GM19328 (cell line): ENCODE results near the gene RAB34.

ENCODE experiments used
- ATAC-seq: cut with Tn5 transposase; IDR thresholded peaks from one replicate; pipeline ENCODE4 v1.9.1; 2021; ENCODE audit warnings: mild to moderate bottlenecking, moderate library complexity; ENCODE audit not compliant: unreplicated experiment

The RAB34 gene

DNA sequence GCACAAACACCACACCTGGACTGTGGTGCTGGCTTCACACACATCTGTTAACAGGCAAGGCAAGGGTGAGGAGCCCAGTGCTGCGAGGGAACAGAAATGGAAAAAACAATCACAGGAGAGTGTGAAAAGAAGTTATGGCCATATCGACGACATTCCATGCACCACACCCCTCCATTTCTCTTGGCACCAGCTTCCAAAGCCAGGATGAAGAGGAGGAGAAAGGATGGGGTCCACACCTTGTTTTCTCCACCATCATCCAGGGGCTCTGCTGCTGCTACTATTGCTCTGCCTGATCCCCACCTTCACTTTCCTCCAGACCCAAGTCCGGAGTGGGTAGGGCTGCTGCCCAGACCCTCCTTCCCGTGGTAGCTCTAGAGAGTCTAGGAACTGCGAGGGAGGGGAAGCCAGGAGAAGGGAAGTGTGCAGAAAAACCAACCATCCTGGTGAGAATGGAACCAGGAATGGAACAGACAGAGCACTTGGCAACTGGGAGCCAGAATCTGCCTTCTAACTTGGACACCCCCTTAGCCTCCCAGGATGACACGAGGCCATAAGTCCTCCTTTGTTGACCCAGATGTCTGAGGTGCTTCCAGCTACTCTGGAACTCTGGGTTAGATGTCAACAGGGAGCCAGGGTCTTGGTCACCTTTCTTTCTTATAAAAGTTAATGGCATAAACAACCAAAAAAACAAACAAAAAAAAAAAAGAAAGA is 4.8 kb downstream of the RAB34 start:
- ATAC-seq, result no peak

DNA sequence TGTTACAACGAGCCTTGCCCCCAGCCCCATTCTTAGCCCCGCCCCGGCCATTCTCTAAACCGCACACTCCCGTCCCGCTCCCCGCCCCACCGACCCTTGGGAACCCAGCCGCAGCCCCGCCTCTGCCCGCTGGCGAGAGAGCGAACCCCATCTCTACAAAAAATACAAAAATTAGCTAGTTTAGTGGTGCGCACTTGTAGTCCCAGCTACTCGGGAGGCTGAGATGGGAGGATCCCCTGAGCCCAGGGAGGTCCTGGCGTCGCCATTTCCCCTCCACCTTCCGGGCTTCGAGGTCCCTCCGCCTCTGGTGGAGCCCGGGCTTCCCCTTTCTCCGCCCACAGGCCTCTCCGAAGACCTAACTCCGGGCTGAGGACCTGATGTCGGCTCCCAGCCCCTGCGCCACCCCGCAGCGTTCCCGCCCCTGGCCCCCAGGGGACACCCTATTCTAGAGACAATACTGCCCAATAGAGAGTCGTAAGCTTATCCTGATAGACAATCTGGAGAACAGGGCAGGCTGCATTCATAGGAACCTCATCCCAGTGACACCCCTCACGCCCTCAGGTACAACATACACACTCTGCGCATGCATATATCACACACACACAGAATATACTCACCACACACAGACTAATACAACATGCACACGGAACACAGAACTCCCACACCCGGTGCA is 5.5 kb downstream of the RAB34 start:
- no peak for ATAC-seq

- ATAC-seq, result peak; percentile 29
These were observed 6.0 kb downstream of the RAB34 start, which contains the start of gene PROCA1 for GRCh38 chr17:28711723-28712031. Gene PROCA1, minus strand, starts transcription at chr17:28711888. Its CDS starts 228 bp downstream, at chr17:28711660.

DNA sequence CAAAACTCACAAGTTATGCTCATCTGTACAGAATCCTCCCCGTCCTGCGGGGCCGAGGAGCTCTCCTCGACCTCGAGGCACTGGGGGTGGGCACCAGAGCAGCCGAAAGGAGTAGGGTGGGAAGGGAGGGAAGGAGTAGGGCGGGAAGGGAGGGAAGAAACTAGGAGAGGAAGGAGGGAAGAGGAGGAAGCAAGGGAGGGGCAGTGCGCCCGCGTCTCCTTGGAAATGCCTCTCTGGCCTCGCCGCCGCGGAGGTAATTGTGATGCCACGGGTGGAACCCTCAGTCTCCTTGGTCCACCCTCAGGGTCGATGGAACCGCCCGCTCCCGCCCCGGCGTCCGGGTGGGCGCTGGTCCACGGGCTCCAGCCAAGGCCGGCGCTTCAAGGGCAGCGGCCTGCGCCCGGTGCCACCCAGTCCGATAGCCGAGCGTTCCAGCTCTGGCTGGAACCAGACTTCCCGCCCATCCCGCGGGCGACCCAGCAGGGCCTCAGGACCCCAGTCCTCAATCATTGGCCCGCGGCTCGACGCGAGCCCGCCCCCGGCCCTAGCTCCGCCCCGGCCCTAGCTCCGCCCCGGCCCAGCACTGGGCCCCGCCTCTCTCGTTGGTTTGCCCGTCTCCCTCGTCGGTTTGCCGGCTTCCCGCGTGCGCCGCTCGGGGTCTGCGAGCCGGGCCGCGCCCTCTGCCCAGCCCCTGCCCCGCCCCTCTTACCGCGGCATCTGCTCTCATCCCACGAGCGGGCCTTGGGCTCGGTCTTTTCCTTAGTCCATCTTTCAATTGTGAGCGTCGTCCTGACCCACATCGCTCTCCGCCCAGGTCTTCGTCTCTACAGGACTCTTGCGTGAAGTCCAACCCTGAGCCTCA is 6.6 kb downstream of the RAB34 start:
- peak; percentile 46 for ATAC-seq

DNA sequence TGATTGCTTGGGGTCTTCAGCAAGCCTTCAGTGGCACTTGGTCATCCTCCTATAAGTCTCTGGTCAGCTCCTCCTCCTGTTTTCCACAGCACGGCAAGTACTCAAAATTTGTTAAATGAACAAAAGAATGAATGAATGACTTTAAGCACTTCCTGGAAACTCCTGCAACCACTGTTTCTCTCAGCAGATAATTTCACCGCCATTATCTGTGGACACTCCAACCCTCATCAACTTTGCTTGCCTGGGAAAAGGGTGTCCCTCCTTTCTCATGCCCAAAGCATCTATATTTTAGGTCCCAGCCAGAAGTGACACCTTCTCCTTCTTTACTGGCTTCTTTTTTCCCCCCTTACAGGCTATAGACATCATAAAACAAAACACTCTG is 10.3 kb downstream of the RAB34 start:
- no peak for ATAC-seq

GRCh38 chr17:28706471-28707338 is 11.0 kb downstream of the RAB34 start:
- no peak for ATAC-seq

- ATAC-seq, result no peak
These were observed 11.8 kb downstream of the RAB34 start for GRCh38 chr17:28705728-28706334.

- no peak for ATAC-seq
These were observed 12.5 kb downstream of the RAB34 start for GRCh38 chr17:28705074-28705659.

GRCh38 chr17:28704219-28704858 is 13.3 kb downstream of the RAB34 start:
- no peak for ATAC-seq

GRCh38 chr17:28703552-28704218 is 14.0 kb downstream of the RAB34 start:
- ATAC-seq, result no peak

DNA sequence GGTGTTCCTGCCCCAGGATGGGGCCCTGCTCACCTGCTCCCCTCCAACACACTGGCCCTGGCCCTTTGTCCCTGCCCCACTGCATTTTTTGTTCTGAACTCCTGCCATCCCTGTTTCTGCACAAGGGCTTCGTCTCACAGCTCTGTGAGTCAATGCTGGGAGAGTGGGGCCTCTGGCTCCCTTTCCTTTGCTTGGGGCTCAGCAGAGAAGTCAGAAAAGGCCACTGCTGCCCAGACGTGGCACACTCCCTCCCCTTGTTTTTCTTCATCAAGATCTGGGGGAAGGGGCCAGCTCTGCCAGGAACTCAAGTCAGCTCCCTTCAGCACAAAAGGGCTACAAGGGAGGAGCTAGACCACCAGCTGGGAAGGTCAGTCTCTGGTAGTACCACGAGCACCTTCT is 14.9 kb downstream of the RAB34 start:
- ATAC-seq, result no peak

DNA sequence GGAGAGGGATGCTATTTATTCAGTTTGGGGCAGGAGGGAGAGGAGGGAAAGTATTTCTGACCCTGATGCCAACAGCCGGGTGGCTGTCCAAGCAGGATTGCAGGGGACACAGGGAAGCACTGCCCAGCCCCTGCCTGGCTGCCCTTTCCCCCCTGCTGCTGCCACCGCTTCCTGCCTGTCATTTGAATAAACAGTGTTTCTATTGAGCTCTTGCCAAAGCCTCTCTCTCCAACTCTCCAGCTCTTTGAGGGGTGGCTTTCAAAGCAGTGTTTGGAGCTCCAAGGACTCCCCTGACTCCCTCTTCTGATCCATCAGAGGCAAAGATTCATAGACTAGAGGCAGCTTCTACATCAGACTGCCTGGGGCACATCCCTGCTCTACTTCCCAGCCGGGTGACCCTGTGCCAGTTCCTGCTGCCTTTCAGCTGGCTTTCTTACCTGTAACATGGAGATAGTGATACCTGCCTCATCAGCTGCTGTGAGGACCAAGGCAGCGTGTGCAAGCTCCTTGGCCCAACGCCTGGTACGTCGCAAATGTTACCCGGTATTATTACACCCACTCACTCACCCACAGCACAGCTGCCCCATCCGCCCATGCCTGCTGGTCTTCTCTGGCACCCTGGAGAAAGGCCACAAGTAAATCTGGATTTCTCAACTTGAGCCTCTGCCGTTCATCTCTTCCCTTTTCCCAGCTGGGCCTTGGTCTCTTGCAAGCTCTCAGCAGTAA is 15.5 kb downstream of the RAB34 start:
- no peak for ATAC-seq

DNA sequence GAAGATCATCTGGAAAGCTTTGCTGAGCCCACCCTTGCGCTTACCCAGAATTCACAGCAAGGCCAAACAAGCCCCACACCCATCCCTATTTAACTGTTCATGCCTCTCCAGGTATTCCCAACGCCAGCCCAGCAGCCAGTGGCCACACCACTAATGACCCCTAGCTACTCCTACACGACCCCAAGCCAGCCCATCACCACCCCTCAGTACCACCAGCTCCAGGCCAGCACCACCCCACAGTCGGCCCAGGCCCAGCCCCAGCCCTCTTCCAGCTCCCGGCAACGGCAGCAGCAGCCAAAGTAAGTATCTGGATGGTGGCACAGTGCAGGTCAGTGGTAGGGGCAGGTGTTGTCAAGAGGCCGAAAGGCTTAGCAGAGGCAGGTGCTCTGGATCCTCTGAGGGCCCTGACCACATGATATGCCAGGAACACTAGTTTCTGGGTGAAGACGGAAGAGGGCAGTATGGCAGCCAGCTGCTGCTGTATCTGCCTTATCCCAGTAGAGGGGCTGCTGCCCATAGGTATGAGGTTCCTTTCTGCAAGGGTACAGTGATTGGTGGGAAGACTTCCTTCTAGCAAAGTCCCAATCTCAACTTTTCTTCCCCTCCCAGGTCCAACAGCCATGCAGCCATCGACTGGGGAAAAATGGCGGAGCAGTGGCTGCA is 16.7 kb downstream of the RAB34 start:
- no peak for ATAC-seq

DNA sequence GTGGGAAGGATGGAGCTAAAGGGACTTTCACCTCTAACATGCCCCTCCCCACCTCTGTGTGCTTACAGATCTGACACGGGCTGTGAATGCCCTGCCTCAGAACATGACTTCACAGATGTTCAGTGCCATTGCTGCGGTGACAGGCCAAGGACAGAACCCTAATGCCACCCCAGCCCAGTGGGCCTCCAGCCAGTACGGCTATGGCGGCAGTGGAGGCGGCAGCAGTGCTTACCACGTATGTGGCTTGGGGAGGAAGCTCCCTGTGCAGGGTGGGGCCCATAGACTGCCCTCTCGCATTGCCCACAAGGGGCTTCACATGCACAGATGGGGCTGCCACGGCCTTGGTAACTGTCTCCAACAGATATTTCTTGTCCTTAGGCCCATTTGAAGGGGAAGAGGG is 17.4 kb downstream of the RAB34 start:
- ATAC-seq, result no peak

DNA sequence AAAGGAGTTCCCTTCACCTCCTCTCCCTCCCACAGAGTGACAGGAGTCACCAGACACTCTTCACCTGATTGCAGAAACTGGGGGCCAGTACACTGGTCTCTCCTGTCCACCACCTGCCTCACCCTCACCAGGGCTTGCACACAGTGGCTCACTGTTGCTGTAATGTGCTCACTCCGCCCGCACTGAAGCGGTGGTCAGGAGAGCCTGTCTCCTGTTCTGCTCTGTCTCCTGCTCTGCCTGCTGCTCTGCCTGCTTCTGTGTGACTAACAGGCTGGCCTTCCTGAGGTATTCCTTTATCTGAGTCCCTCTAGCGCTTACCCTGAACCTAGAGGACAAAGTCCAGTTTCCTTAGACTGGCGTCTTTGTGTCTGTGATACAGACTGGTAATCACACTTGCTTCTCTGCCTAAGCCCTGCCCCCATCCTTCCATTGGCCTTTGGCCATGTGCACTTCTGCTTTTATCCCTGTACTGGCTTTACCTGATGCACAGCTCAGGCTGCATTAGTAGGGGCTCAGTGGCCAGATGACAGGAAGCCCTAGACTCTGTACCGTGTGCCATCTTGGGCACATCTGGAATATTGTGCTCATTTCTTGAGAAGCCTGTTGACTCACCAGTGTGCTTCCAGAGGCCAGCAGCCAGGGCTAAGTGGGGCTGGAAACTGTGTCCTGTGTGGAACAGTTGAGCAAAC is 19.3 kb downstream of the RAB34 start:
- no peak for ATAC-seq

- ATAC-seq, result no peak
These were observed 23.8 kb downstream of the RAB34 start for GRCh38 chr17:28693869-28694268.

DNA sequence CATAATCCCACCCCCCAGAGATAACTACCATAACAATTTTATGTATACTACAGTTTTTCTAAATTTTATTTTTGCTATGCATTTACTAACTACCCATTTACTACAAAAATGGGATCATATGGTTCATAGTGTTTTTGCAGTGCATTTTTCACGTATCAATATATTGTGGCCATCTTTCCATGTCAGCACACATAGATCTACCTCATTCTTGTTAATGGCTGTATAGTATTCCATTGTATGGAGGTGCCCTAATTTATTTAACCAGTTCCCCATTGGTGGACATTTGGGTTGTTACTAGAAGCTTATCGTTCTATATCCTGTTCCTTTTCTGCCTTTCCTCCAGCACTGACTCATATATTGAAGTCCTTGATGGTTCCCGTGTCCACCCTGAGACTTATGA is 28.7 kb downstream of the RAB34 start:
- ATAC-seq, result no peak
